Adrenal gland (tissue), 19 donors: ENCODE measurements around the gene ATR. TPM values are rescaled to one million over a fixed set of nuclear protein-coding genes. Genes with fewer than 3 reads are reported as not detected.

Experiments
- DNase-seq, 7 donors: peaks; one replicate each; pipeline ENCODE4 v3.0.0-alpha.2; 2019 to 2020
- H3K27ac ChIP-seq, 5 donors: fragments of 200-600 bp; sonication (generic) in 4 of 5; 1 replicate in 3 of 5; 2 replicates in 2 of 5; pipeline versions ENCODE4 v1.5.1 to v1.8.0; 2016 to 2020; ENCODE audit warnings: mild to moderate bottlenecking in 1 of 5
- H3K27me3 ChIP-seq: fragments of 200-600 bp; 2 replicates; pipeline ENCODE4 v1.8.0; 2021
- H3K36me3 ChIP-seq, 2 donors: fragments of 200-600 bp; replicated peaks in 1 of 2; 1 replicate in 1 of 2; 2 replicates in 1 of 2; pipeline versions ENCODE4 v1.5.1 to v1.8.0; 2018 to 2022
- H3K4me1 ChIP-seq, 2 donors: fragments of 200-600 bp; replicated peaks in 1 of 2; 1 replicate in 1 of 2; 2 replicates in 1 of 2; pipeline versions ENCODE4 v1.5.1 to v1.8.0; 2018 to 2021
- H3K4me3 ChIP-seq, 4 donors: fragments of 200-600 bp; sonication (generic) in 3 of 4; one replicate each; pipeline ENCODE4 v1.5.1; 2016 to 2018
- H3K9me3 ChIP-seq, 3 donors: fragments of 200-600 bp; sonication (generic) in 1 of 3; replicated peaks in 1 of 3; 1 replicate in 2 of 3; 2 replicates in 1 of 3; pipeline versions ENCODE4 v1.5.1 to v1.8.0; 2016 to 2021
- POLR2A ChIP-seq, 2 donors: fragments of 450-650 bp; IDR thresholded peaks; one replicate each; pipeline ENCODE4 v1.6.1; 2017; ENCODE audit warnings: antibody characterized with exemption in 2 of 2, mild to moderate bottlenecking in 2 of 2, moderate library complexity in 1 of 2
- WGBS, 4 donors: extraction: QIAGEN DNeasy Blood & Tissue Kit in 2 of 4; methylation state at CpG; one replicate each; pipeline versions ENCODE4 v1.1.5 to v1.1.7; 2013 to 2017; 5-methylcytosine and 5-hydroxymethylcytosine counted together
- intact Hi-C, 2 donors: fragments of 100-400 bp; cut with DNase I; formaldehyde crosslinking; loops; one replicate each; pipeline versions ENCODE4 v1.14.1 to v1.15.0; 2022 to 2023
- long read RNA-seq, 10 donors: library from polyadenylated mRNA in 3 of 10; unstranded in 2 of 10; stranded (forward) in 1 of 10; transcript quantifications; one replicate each; pipeline ENCODE4 v2.0.0 and lab custom pipeline, GENCODE V29; 2021 to 2026
- polyA plus RNA-seq, 3 donors: library from polyadenylated mRNA; stranded (reverse); fragments of 200-250 nt in 2 of 3; fragments of 350-450 nt in 1 of 3; fragmentation: Illumina TruSeq in 1 of 3; extraction: RNeasy Lipid Tissue Mini Kit (QIAGEN cat#74804) in 1 of 3; gene quantifications; one replicate each; pipeline ENCODE4 v1.2.3, GENCODE V29; 2013 to 2014
- total RNA-seq, 9 donors: library from RNA; depleted of rRNA in 4 of 9; stranded (reverse); fragments of >200 nt in 4 of 9; fragments of 120-200 nt in 1 of 9; fragmentation: NEBNext Ultra II Directional in 1 of 9; extraction: Animal tissue kit (Norgen Biotek cat#: 25700) in 1 of 9; gene quantifications; one replicate each; pipeline versions ENCODE4 v1.1.0 to v1.2.4, GENCODE V29; 2013 to 2023
- TF ChIP-seq, protein P1 (sequence below), 6 experiments: fragments of 450-650 bp in 4 of 6; fragments of 200-600 bp in 2 of 6; sonication (generic) in 1 of 6; IDR thresholded peaks; 1 replicate in 5 of 6; 2 replicates in 1 of 6; pipeline versions ENCODE4 v1.5.1 to v1.8.0; 2016 to 2021; ENCODE audit warnings: antibody characterized with exemption in 6 of 6, mild to moderate bottlenecking in 2 of 6, moderate library complexity in 1 of 6
- donor health status: healthy with polysubstance abuse.
- donor health status: Bipolar disorder and iron deficiency.
- donor health status: DM: yes; HTN: yes; CAD: no.
- donor health status: DM: no; HTN: no; CAD: no.
- donor health status: DM: no; HTN: no; CAD: no.
- donor health status: DM: yes; HTN: yes; CAD: no.

Gene ATR
- total RNA-seq (10 to 100 TPM; 34.7 to 70.5 (median 52.2) TPM), polyA plus RNA-seq (100 to 1,000 TPM in 1 of 3 donors, 10 to 100 TPM in 2; 44.9 to 131 (median 54.3) TPM)
- long read RNA-seq, donor 1, partial matches to known transcripts = 25 of 25 reads
- long read RNA-seq, donor 1, other reads (novel, unspliced or antisense) = 0 of 25 reads
- long read RNA-seq, donor 2, partial matches to known transcripts = 14 of 14 reads
- long read RNA-seq, donor 2, other reads (novel, unspliced or antisense) = 0 of 14 reads
- long read RNA-seq, donor 3, partial matches to known transcripts = 6 of 6 reads
- long read RNA-seq, donor 3, other reads (novel, unspliced or antisense) = 0 of 6 reads
- long read RNA-seq, donor 4, partial matches to known transcripts = 2 of 4 reads
- long read RNA-seq, donor 4, other reads (novel, unspliced or antisense) = 2 of 4 reads
- long read RNA-seq, donor 5, full-length matches to known transcripts = 4 of 12 reads
- long read RNA-seq, donor 5, partial matches to known transcripts = 3 of 12 reads
- long read RNA-seq, donor 5, other reads (novel, unspliced or antisense) = 5 of 12 reads
- long read RNA-seq, donor 6, partial matches to known transcripts = 3 of 7 reads
- long read RNA-seq, donor 6, other reads (novel, unspliced or antisense) = 4 of 7 reads
- long read RNA-seq, donor 7 = 0 reads
- long read RNA-seq, donor 8, partial matches to known transcripts = 12 of 12 reads
- long read RNA-seq, donor 8, other reads (novel, unspliced or antisense) = 0 of 12 reads
- long read RNA-seq, donor 9, partial matches to known transcripts = 17 of 17 reads
- long read RNA-seq, donor 9, other reads (novel, unspliced or antisense) = 0 of 17 reads
- long read RNA-seq, donor 10 = 0 reads

DNA sequence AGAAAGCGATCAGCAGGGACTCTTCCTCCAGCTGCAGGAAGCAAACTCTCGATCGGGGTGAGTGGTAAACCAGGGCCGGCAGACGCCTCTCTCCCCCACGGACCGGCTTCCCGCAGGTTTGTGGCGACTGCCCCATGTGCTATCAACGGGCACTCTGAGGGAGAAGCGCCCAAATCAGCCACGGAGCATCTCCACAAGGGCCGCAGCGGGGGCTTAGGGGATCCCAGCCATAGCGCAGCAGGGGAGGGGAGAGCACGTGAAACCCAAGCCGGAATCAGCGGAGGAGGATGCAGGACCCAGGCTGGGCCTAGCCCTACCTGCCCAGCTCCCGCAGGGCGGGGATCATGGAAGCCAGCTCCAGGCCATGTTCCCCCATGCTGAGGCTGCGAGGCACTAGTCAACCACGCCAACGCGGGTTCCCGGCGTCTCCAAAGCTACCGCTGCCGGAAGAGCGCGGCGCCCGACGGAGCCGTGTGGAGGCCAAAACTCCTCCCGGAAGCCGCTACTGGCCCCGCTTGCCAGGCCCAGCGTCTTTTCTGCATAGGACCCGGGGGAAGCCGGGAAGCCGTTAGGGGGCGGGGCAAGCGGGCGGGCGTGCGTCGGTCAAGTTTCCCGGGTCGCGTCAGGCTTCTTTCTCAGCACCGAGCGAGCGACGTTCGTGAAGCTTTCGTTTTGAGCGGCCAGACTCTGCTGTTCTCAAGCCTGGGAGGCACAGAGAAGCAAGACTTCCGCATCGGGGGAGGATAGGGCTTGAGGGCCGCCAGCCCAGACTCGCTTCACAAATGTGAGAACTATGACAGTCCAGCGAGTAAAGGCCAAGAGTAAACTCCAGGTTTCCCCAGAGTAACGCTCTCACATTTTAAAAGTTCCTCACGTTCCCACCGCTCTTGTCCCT is at the start of gene ATR:
Gene ATR (minus strand): TSS at position 405 of the 895 bp plus-strand sequence. CDS start 29 bp downstream, at position 376.
- TF ChIP-seq, protein P1, sequence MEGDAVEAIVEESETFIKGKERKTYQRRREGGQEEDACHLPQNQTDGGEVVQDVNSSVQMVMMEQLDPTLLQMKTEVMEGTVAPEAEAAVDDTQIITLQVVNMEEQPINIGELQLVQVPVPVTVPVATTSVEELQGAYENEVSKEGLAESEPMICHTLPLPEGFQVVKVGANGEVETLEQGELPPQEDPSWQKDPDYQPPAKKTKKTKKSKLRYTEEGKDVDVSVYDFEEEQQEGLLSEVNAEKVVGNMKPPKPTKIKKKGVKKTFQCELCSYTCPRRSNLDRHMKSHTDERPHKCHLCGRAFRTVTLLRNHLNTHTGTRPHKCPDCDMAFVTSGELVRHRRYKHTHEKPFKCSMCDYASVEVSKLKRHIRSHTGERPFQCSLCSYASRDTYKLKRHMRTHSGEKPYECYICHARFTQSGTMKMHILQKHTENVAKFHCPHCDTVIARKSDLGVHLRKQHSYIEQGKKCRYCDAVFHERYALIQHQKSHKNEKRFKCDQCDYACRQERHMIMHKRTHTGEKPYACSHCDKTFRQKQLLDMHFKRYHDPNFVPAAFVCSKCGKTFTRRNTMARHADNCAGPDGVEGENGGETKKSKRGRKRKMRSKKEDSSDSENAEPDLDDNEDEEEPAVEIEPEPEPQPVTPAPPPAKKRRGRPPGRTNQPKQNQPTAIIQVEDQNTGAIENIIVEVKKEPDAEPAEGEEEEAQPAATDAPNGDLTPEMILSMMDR (IDR thresholded peaks at IDR 0.05) = no peak
- TF ChIP-seq POLR2A (IDR thresholded peaks at IDR 0.05) = peak; percentile 67 to 97
- intact Hi-C loops = no loop called here
- DNase-seq = peak; percentile 98 to 99 (median 98)
- H3K27ac ChIP-seq = peak within 1 kb of the TSS; percentile 82 to 96 (median 93)
- no peaks in the 10 kb centered on the region for H3K36me3 ChIP-seq
- H3K4me1 ChIP-seq = peaks cover 31 to 43% of the 10 kb centered on the region in 2 donors
- no peaks in the 10 kb centered on the region for H3K9me3 ChIP-seq
- 0 to 1% (median 1%) methylated on average over 24 to 65 of the region's 65 CpGs for WGBS, 4 donors
- H3K27me3 ChIP-seq = no peaks in the 10 kb centered on the region
- peak within 1 kb of the TSS; percentile 40 to 80 (median 70) for H3K4me3 ChIP-seq

GRCh38 chr3:142626971-142627370 is 48.4 kb upstream of the ATR start:
- H3K4me1 ChIP-seq = no peaks in the 10 kb centered on the region
- H3K36me3 ChIP-seq = no peaks in the 10 kb centered on the region
- H3K9me3 ChIP-seq = no peaks in the 10 kb centered on the region
- intact Hi-C loops = no loop called here
- H3K4me3 ChIP-seq = no peak overlapping the region
- no peak overlapping the region for H3K27ac ChIP-seq
- TF ChIP-seq POLR2A (IDR thresholded peaks at IDR 0.05) = no peak
- TF ChIP-seq, protein P1 (IDR thresholded peaks at IDR 0.05) = no peak
- DNase-seq = no peak
- H3K27me3 ChIP-seq = no peaks in the 10 kb centered on the region

DNA sequence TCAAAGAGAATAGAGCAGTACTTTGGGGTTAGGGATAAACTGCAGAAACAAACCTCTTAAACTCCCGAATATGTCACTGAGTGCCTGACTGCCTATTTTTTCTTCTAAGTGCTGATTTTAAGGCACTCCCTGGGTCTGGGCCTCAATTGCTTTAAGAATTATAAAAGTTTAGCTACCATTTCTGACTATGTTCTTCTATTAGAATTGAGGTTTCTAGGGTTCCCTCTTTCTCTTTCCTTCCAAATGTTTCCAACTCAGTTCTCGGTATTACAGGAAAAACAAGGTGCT is 46.6 kb upstream of the ATR start:
- no peaks in the 10 kb centered on the region for H3K9me3 ChIP-seq
- no peak for DNase-seq
- H3K36me3 ChIP-seq = no peaks in the 10 kb centered on the region
- WGBS, 4 donors = 84 to 95% (median 88%) methylated on average over 2 of the region's 2 CpGs
- H3K4me1 ChIP-seq = no peaks in the 10 kb centered on the region
- H3K27ac ChIP-seq = no peak overlapping the region
- no peaks in the 10 kb centered on the region for H3K27me3 ChIP-seq
- H3K4me3 ChIP-seq = no peak overlapping the region
- intact Hi-C loops = no loop called here
- TF ChIP-seq, protein P1 (IDR thresholded peaks at IDR 0.05) = no peak
- TF ChIP-seq POLR2A (IDR thresholded peaks at IDR 0.05) = no peak
